Mucosa of stomach (tissue), 1 donor: ENCODE measurements around the gene SLC2A9.

ENCODE experiments used
- H3K27me3 ChIP-seq: one replicate; pipeline ENCODE4 v1.7.0; 2013; ENCODE audit warnings: mild to moderate bottlenecking, low read length; ENCODE audit not compliant: control insufficient read depth, insufficient read depth
- H3K36me3 ChIP-seq: one replicate; pipeline ENCODE4 v1.7.0; 2013; ENCODE audit warnings: low read length; ENCODE audit not compliant: control insufficient read depth, insufficient read depth
- H3K4me1 ChIP-seq: one replicate; pipeline ENCODE4 v1.7.0; 2013; ENCODE audit warnings: mild to moderate bottlenecking, low read length; ENCODE audit not compliant: control insufficient read depth, insufficient read depth
- H3K4me3 ChIP-seq: one replicate; pipeline ENCODE4 v1.7.0; 2013; ENCODE audit warnings: low read length
- H3K9ac ChIP-seq: one replicate; pipeline ENCODE4 v1.7.0; 2013; ENCODE audit warnings: mild to moderate bottlenecking, low read length, moderate library complexity
- H3K9me3 ChIP-seq: one replicate; pipeline ENCODE4 v1.7.0; 2013; ENCODE audit warnings: mild to moderate bottlenecking, low read length, moderate library complexity; ENCODE audit not compliant: control insufficient read depth
- donor health status: Pancreatic carcinoma.

Gene SLC2A9

GRCh38 chr4:10015140-10015753, 6.0 kb downstream of the SLC2A9 start:
- H3K9me3 ChIP-seq, result no peaks in the 10 kb centered on the region
- no peaks in the 10 kb centered on the region for H3K36me3 ChIP-seq
- no peak overlapping the region for H3K9ac ChIP-seq
- no peaks in the 10 kb centered on the region for H3K27me3 ChIP-seq
- peaks cover 14% of the 10 kb centered on the region for H3K4me1 ChIP-seq
- H3K4me3 ChIP-seq, result no peak overlapping the region

GRCh38 chr4:10013722-10014121, 7.6 kb downstream of the SLC2A9 start:
- Histone ChIP-seq H3K36me3 (no peaks in the 10 kb centered on the region), H3K4me3 (no peak overlapping the region), H3K4me1 (peaks cover 7% of the 10 kb centered on the region), H3K9ac (no peak overlapping the region), H3K9me3 (no peaks in the 10 kb centered on the region), H3K27me3 (no peaks in the 10 kb centered on the region)

GRCh38 chr4:10011885-10012284, 9.4 kb downstream of the SLC2A9 start:
- H3K9me3 ChIP-seq, result no peaks in the 10 kb centered on the region
- H3K4me1 ChIP-seq, result peaks cover 16% of the 10 kb centered on the region
- no peaks in the 10 kb centered on the region for H3K27me3 ChIP-seq
- no peak overlapping the region for H3K4me3 ChIP-seq
- H3K36me3 ChIP-seq, result no peaks in the 10 kb centered on the region
- no peak overlapping the region for H3K9ac ChIP-seq

GRCh38 chr4:10011277-10011676, 10.0 kb downstream of the SLC2A9 start:
- H3K27me3 ChIP-seq, result no peaks in the 10 kb centered on the region
- no peak overlapping the region for H3K4me3 ChIP-seq
- H3K36me3 ChIP-seq, result no peaks in the 10 kb centered on the region
- H3K4me1 ChIP-seq, result peaks cover 22% of the 10 kb centered on the region
- H3K9ac ChIP-seq, result no peak overlapping the region
- H3K9me3 ChIP-seq, result no peaks in the 10 kb centered on the region

GRCh38 chr4:10009861-10010500, 11.3 kb downstream of the SLC2A9 start:
- Histone ChIP-seq H3K9ac (no peak overlapping the region), H3K4me3 (no peak overlapping the region), H3K9me3 (no peaks in the 10 kb centered on the region), H3K4me1 (peaks cover 33% of the 10 kb centered on the region), H3K27me3 (no peaks in the 10 kb centered on the region), H3K36me3 (no peaks in the 10 kb centered on the region)

GRCh38 chr4:10008609-10009005, 12.7 kb downstream of the SLC2A9 start:
- Histone ChIP-seq H3K4me3 (no peak overlapping the region), H3K4me1 (peaks cover 42% of the 10 kb centered on the region), H3K9ac (no peak overlapping the region), H3K27me3 (no peaks in the 10 kb centered on the region), H3K9me3 (no peaks in the 10 kb centered on the region), H3K36me3 (no peaks in the 10 kb centered on the region)

GRCh38 chr4:10007793-10008608, 13.3 kb downstream of the SLC2A9 start:
- Histone ChIP-seq H3K27me3 (no peaks in the 10 kb centered on the region), H3K9ac (peak overlapping the region; percentile 20), H3K4me3 (peak overlapping the region; percentile 2), H3K36me3 (no peaks in the 10 kb centered on the region), H3K9me3 (no peaks in the 10 kb centered on the region), H3K4me1 (peaks cover 48% of the 10 kb centered on the region)

GRCh38 chr4:10007436-10007740, 13.9 kb downstream of the SLC2A9 start:
- H3K4me3 ChIP-seq, result peak overlapping the region; percentile 2

GRCh38 chr4:10006601-10007435, 14.5 kb downstream of the SLC2A9 start:
- Histone ChIP-seq H3K27me3 (no peaks in the 10 kb centered on the region), H3K9me3 (no peaks in the 10 kb centered on the region), H3K4me1 (peaks cover 58% of the 10 kb centered on the region), H3K36me3 (no peaks in the 10 kb centered on the region), H3K9ac (peak overlapping the region; percentile 54), H3K4me3 (peak overlapping the region; percentile 2)

More at GRCh38 chr4:10007436-10007740, 13.9 kb downstream of the SLC2A9 start:
- Histone ChIP-seq H3K9me3 (no peaks in the 10 kb centered on the region), H3K36me3 (no peaks in the 10 kb centered on the region), H3K4me1 (peaks cover 53% of the 10 kb centered on the region), H3K27me3 (no peaks in the 10 kb centered on the region), H3K9ac (peak overlapping the region; percentile 20)

- Histone ChIP-seq H3K4me3 (peak overlapping the region; percentile 2), H3K9ac (peak overlapping the region; percentile 54), H3K36me3 (no peaks in the 10 kb centered on the region), H3K27me3 (no peaks in the 10 kb centered on the region), H3K4me1 (peaks cover 64% of the 10 kb centered on the region), H3K9me3 (no peaks in the 10 kb centered on the region)
Observed at GRCh38 chr4:10006231-10006600, 15.1 kb downstream of the SLC2A9 start.

- Histone ChIP-seq H3K4me3 (peak overlapping the region; percentile 2), H3K9me3 (no peaks in the 10 kb centered on the region), H3K36me3 (no peaks in the 10 kb centered on the region), H3K27me3 (no peaks in the 10 kb centered on the region), H3K9ac (peak overlapping the region; percentile 22), H3K4me1 (peaks cover 70% of the 10 kb centered on the region)
Observed at GRCh38 chr4:10005632-10006031, 15.7 kb downstream of the SLC2A9 start.
